GM19468 (cell line): ENCODE data around the gene CDRT4.
"Not testable (repeated sequence)": the region's sequence is repeated elsewhere in the genome, so short reads cannot be mapped to it uniquely, and the experiment has no call there.

Experiments
- ATAC-seq: cut with Tn5 transposase; IDR thresholded peaks from one replicate; pipeline ENCODE4 v1.9.1; 2021; ENCODE audit warnings: mild to moderate bottlenecking, moderate library complexity, moderate number of reproducible peaks; ENCODE audit not compliant: unreplicated experiment; ENCODE audit errors: extremely low read depth

CDRT4 gene

DNA sequence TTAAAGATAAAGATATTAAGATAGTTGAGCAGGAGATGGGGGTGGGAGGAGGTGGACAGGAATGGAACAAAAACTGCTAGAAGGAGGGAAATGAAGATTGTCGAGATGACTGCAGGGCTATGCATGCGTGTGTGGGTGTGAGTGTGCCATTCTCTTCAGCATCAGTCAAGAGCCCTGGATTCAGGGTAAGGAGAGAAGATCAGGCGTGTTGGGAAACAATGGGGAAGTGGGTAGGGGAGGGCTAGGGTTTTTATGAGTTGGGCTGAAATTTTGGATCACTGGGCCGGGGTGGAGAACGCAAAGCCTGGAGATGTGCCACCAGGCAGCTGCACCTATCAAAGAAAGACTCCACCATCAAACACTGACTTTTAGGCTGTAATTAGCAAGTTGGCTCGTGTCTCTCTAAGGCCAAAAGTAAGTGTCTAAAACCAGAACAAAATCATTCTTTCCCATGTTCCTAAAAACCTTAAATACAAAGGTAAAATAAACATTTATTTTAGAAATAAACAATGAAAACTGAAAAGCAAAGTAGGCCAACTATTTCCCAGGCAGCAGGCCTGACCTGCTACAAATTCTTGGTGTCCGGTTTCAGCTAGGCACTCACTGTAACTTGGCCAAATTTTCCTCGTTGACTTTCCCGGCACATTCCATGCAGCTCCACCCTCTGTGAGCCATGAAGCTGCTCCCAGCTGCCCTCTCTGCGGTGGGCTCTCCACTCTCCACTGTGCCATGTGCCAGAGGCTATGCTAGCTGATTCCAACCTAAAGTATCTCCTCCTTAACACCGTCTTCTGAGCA lies 4.2 kb downstream of the CDRT4 start:
- no peak for ATAC-seq

GRCh38 chr17:15457723-15458094 lies 9.7 kb downstream of the CDRT4 start:
- ATAC-seq, result no peak

DNA sequence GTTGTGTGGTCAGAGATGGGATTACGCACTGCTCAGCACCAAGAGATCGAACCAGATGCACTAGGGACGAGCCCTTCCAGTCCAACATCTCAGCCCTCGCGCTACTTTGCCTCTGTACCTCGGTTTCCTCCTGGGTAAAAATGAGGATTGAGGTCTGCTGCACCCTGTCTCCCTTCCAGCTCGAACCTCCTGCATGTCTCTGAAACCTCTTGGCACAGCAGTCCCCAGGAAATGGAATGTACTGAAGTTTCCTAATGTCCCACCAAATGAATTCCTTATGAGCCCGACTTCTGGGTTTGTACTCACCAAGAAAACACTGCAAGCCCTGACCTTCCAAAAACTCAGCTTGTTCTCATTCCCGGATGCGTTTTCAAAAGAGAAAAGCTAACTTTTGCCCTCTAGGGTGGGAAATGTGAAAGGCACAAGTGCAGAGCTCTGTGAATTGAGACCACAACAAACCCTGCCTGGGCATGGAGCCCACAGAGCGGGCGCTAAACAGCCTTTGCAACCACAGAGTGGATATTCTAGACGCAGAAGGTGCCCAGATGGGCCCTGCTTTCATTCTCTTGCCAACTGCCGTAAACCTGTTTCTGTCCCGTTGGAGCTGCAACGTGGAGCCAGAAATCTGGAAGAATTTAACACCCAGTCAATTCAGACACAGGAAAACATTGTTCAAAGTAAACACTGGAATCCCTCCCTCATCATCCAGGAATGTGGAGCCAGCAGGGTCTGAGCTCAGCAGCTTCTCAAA lies 10.3 kb downstream of the CDRT4 start:
- no peak for ATAC-seq

DNA sequence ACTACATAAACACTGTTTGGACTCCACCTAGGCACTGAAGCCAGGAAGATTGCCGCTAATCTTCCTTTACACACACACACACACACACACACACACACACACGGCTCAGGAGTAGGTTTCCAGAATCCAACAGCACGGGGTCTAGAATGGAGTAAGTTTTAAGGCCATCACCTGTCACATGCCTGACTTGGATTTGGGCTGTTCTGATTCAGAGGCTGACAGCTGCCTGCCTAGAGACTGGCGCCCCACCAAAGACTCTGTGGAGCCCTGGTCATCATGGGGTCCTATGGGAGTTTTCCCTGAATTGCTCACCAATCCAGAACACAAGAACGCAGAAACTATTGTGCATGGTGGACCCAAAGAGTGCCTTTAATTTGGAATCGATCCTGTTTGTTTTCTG lies 10.9 kb downstream of the CDRT4 start:
- ATAC-seq, result no peak

- no peak for ATAC-seq
Measured at GRCh38 chr17:15454346-15454745, 13.1 kb downstream of the CDRT4 start.

GRCh38 chr17:15453782-15454181 lies 13.6 kb downstream of the CDRT4 start:
- ATAC-seq, result no peak

DNA sequence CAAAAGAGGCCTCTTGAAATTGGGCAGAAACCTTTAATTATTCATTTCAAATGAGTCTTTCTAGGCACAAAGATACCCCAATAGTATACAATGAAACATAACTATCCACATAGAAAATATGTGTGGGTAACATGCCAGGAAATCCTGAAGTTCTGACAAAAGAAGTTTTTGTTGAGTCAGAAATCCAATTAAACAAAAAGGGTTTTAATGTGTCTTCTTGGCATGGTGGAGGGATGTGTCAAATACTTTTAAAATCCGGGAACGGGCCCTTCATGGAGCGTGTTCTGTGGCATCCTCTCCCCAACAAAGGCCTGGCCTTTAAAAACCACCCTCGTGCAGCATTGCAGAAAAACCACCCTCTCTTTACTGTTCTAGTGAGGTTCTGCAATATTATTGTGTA lies 14.2 kb downstream of the CDRT4 start:
- ATAC-seq, result no peak

DNA sequence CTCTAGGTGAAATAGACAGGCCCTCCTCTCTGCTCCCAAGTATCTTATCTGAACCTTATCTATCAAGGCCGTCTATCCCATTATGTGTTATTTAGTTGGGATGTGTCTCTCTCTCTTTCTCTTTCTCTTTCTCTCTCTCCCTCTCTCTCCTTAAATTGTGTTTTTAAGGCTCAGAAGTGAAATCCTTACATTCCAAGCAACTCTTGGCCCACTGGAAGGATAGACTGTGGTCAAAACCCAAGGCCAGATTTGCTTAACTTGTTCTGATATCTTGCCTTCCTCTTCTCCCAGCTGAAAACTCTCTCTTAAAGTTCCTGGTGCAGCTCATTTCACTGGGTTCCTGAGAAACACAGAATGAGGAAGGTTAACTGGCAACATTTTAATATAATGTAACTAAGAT lies 14.7 kb downstream of the CDRT4 start:
- ATAC-seq, result no peak

DNA sequence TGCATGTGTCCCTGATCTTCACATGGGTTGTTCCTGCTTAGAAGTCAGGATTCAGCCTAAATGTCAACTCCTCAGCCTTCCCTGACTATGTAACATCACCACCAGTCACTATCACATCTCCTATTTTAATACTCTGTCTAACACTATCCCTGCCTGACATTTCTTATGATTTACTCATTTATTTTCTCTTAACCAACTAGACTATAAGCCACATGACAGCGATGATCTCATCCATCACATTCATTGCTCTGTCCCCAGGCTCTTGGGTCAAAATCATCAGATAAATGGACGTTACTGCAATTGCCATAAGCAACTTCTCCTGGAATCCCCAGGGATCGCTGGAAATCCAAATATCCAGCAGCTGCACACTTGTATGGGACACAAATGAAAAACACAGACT lies 15.7 kb downstream of the CDRT4 start:
- no peak for ATAC-seq

DNA sequence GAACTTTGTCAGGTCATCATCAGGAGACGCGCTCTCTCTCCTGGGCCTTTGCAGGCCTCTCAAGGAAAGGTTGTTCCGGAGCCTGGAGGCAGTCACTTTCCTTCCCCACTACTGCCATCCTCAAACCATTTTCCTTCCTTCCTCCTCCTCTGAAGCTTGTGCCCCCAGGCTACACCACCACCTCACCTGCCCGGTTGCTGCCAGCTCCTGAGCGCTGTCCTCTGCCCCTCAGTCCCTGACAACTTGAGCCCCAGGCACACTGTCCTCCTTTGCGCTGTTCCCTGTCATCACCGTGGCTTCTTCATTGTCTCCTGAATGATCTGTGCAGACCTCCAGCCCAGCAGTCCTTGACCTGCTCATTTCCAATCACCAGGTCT lies 18.9 kb downstream of the CDRT4 start:
- ATAC-seq, result no peak

GRCh38 chr17:15447928-15448579 lies 19.4 kb downstream of the CDRT4 start:
- ATAC-seq, result no peak

GRCh38 chr17:15446036-15446435 lies 21.4 kb downstream of the CDRT4 start:
- no peak for ATAC-seq

- no peak for ATAC-seq
Measured at GRCh38 chr17:15444805-15445204, 22.6 kb downstream of the CDRT4 start.

GRCh38 chr17:15442311-15443180 lies 24.9 kb downstream of the CDRT4 start:
- no peak for ATAC-seq

- no peak for ATAC-seq
Measured at GRCh38 chr17:15441315-15441714, 26.1 kb downstream of the CDRT4 start.

GRCh38 chr17:15440347-15440746 lies 27.1 kb downstream of the CDRT4 start:
- ATAC-seq, result no peak

DNA sequence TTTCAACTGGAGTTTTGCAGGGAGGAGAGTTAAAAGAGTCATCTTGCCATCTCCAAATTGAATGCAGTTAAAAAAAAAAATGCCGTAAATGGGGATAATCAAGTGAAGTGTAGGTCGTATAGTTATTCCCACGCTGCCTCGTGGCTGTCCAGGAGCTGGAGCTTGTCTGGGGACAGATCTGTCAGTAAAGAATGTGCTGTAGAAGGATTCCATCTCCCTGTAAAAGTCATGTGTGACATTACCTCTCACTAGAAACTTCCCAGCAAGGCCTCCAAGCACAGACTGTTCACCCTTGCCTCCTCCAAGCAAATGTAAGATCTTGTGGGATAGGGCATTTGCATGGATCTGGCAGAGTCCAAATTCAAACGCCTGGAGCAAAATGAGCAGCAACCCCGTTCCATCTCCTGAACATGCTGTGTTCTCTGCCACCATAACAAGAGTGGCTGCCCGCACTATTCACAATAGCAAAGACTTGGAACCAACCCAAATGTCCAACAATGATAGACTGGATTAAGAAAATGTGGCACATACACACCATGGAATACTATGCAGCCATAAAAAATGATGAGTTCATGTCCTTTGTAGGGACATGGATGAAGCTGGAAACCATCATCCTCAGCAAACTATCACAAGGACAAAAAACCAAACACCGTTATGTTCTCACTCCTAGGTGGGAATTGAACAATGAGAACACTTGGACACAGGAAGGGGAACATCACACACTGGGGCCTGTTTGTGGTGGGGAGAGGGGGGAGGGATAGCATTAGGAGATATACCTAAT lies 28.0 kb downstream of the CDRT4 start:
- ATAC-seq, result not testable (repeated sequence)

GRCh38 chr17:15438491-15439105 lies 28.8 kb downstream of the CDRT4 start:
- no peak for ATAC-seq

DNA sequence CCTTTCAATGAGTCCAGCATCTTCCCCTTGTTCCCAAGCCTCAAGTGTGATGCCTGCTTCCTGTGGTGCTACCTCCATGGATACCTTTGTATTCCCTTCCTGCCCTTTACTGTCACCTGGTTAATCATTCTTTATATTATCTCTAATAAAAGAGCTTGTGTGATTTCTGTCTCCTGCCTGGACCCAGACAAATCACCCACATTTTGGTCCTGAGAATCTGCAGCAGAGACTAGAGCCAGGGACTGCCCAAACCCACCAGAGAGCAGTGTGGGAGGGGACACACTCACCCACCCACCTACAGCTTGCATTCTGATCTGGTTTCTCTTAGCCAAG lies 30.2 kb downstream of the CDRT4 start:
- ATAC-seq, result no peak
